Measurements from ENCODE around the gene CECR2.

- TF ChIP-seq ZNF384 (IDR thresholded peaks at IDR 0.05) (no peak), ELF4 (IDR thresholded peaks at IDR 0.05) (no peak), SP1 (IDR thresholded peaks at IDR 0.05) (no peak), FOXK2 (IDR thresholded peaks at IDR 0.05) (no peak), CTBP1 (IDR thresholded peaks at IDR 0.05; ENCODE audit: borderline replicate concordance) (no peak)
Measured at GRCh38 chr22:17541476-17541875, 172.2 kb downstream of the CECR2 start.
